ENCODE results near the gene CAP2.

DNA sequence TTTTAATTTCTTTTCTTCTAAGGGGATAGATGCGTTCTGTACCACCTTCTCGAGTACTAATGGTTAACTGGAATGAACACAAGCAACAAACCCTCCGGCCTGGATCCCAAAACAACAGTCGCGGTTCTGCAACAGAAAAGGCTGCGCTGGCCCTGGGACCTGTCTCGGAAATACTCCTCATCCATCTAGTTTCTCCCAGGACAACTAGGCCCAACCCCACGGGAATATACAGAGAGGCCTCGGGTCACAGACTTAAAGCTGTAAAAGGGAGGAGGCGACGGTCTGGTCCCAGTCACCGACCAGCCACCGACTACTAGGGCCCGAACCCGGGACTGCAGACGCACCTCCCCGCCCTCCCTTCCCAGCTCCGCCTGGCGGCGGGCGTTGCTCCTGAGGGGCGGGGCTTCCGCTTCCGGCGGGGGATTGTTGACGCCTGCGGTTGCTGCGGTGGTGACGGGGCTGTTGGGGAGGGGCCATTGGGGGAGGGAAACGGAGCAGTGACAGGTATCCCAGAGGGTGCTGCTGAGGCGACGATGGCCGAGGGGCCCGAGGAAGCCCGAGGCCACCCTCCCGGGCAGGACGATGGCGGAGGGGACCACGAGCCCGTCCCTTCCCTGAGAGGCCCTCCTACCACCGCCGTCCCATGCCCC lies 206.6 kb downstream of the CAP2 start, which contains the start of gene FAM8A1:
- TF ChIP-seq, protein P1, sequence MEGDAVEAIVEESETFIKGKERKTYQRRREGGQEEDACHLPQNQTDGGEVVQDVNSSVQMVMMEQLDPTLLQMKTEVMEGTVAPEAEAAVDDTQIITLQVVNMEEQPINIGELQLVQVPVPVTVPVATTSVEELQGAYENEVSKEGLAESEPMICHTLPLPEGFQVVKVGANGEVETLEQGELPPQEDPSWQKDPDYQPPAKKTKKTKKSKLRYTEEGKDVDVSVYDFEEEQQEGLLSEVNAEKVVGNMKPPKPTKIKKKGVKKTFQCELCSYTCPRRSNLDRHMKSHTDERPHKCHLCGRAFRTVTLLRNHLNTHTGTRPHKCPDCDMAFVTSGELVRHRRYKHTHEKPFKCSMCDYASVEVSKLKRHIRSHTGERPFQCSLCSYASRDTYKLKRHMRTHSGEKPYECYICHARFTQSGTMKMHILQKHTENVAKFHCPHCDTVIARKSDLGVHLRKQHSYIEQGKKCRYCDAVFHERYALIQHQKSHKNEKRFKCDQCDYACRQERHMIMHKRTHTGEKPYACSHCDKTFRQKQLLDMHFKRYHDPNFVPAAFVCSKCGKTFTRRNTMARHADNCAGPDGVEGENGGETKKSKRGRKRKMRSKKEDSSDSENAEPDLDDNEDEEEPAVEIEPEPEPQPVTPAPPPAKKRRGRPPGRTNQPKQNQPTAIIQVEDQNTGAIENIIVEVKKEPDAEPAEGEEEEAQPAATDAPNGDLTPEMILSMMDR (IDR thresholded peaks at IDR 0.05), result 0 out of 2 replicates have a peak, but pooled peaks have one; percentile 4
- TF ChIP-seq SIN3A (IDR thresholded peaks at IDR 0.05; ENCODE audit: borderline replicate concordance, insufficient read depth, low read depth, low read length) (peak; percentile 79; the same call in 1 of the 2 replicates), POLR2AphosphoS5 (IDR thresholded peaks at IDR 0.05; ENCODE audit: low read depth, low read length) (peak; percentile 76; the same call in 1 of the 2 replicates)
- TF ChIP-seq, protein P2, sequence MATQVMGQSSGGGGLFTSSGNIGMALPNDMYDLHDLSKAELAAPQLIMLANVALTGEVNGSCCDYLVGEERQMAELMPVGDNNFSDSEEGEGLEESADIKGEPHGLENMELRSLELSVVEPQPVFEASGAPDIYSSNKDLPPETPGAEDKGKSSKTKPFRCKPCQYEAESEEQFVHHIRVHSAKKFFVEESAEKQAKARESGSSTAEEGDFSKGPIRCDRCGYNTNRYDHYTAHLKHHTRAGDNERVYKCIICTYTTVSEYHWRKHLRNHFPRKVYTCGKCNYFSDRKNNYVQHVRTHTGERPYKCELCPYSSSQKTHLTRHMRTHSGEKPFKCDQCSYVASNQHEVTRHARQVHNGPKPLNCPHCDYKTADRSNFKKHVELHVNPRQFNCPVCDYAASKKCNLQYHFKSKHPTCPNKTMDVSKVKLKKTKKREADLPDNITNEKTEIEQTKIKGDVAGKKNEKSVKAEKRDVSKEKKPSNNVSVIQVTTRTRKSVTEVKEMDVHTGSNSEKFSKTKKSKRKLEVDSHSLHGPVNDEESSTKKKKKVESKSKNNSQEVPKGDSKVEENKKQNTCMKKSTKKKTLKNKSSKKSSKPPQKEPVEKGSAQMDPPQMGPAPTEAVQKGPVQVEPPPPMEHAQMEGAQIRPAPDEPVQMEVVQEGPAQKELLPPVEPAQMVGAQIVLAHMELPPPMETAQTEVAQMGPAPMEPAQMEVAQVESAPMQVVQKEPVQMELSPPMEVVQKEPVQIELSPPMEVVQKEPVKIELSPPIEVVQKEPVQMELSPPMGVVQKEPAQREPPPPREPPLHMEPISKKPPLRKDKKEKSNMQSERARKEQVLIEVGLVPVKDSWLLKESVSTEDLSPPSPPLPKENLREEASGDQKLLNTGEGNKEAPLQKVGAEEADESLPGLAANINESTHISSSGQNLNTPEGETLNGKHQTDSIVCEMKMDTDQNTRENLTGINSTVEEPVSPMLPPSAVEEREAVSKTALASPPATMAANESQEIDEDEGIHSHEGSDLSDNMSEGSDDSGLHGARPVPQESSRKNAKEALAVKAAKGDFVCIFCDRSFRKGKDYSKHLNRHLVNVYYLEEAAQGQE (IDR thresholded peaks at IDR 0.05; ENCODE audit: insufficient read depth in 1 of 2, low read depth in 2 of 2, low read length in 1 of 2), result 0 out of 4 replicates have a peak, but pooled peaks of 1 of the 2 experiments have one; percentile 12
